ENCODE measurements around the gene CD276. TPM values are rescaled to one million over a fixed set of nuclear protein-coding genes. Genes with fewer than 3 reads are reported as not detected.
"Not testable (repeated sequence)": the region's sequence is repeated elsewhere in the genome, so short reads cannot be mapped to it uniquely, and the experiment has no call there.

The CD276 gene
- total RNA-seq, 2 donors from 2014 or later = 24.6 to 59.7 TPM

DNA sequence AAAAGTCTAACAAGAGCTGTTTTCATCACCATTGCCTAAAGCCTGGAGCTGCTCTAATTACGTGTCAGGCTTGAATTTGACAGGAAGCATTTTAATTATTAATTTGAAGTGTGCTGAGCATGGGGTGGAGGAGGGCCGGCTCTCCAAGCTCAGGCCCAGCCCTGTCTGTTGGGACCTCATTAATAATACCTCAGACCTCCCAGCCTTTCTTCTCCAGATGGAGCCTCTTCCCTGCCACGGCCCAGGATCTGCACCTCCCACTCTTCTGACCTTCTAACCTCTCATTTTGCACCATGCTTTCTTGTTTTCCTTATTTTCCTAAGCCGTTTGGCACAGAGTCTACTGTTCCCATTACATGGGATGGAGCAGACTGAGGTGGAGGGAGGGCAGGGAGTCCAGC lies 39.0 kb downstream of the CD276 start:
- DNase-seq (no peak), ATAC-seq (no peak)
- TF ChIP-seq, protein P1, sequence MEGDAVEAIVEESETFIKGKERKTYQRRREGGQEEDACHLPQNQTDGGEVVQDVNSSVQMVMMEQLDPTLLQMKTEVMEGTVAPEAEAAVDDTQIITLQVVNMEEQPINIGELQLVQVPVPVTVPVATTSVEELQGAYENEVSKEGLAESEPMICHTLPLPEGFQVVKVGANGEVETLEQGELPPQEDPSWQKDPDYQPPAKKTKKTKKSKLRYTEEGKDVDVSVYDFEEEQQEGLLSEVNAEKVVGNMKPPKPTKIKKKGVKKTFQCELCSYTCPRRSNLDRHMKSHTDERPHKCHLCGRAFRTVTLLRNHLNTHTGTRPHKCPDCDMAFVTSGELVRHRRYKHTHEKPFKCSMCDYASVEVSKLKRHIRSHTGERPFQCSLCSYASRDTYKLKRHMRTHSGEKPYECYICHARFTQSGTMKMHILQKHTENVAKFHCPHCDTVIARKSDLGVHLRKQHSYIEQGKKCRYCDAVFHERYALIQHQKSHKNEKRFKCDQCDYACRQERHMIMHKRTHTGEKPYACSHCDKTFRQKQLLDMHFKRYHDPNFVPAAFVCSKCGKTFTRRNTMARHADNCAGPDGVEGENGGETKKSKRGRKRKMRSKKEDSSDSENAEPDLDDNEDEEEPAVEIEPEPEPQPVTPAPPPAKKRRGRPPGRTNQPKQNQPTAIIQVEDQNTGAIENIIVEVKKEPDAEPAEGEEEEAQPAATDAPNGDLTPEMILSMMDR (IDR thresholded peaks at IDR 0.05) = no peak
- no peak for TF ChIP-seq POLR2A (IDR thresholded peaks at IDR 0.05)
- Histone ChIP-seq H3K27me3 (no peaks in the 10 kb centered on the region), H3K36me3 (replicated peaks in 1 of 2; ENCODE audit: insufficient read depth in 1 of 2, low read depth in 2 of 2) (no peaks in the 10 kb centered on the region), H3K9me3 (no peaks in the 10 kb centered on the region), H3K4me1 (no peaks in the 10 kb centered on the region), H3K4me3 (no peak overlapping the region), H3K27ac (no peak overlapping the region)
- intact Hi-C loops (cut with DNase I) = no loop called here
- 37% methylated on average over 4 of the region's 4 CpGs for WGBS, 2 donors

DNA sequence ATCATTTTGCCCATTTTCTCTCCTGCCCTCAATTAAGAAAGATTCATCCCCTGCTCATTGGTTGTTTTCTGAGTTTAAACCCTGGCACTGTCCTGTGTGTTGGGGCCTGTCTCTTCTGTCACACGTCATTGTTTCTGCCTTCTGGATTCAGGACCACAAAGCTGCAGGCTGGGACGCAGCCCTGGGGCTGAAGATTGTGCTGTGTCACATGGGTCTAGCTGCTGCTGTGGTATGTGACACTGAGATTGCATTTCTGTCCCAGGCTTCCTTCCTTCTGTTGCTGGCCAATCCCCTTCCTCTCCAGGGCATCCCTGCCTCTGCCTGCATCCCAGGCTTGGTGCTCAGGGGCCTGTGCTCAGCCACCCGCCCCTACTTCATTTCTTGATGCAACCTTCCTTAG lies 40.0 kb downstream of the CD276 start:
- no peak for TF ChIP-seq POLR2A (IDR thresholded peaks at IDR 0.05)
- TF ChIP-seq, protein P1 (IDR thresholded peaks at IDR 0.05) = no peak
- DNase-seq = no peak
- Histone ChIP-seq H3K4me3 (no peak overlapping the region), H3K9me3 (no peaks in the 10 kb centered on the region), H3K27ac (no peak overlapping the region), H3K27me3 (no peaks in the 10 kb centered on the region), H3K4me1 (no peaks in the 10 kb centered on the region), H3K36me3 (replicated peaks in 1 of 2; ENCODE audit: insufficient read depth in 1 of 2, low read depth in 2 of 2) (no peaks in the 10 kb centered on the region)
- whole genome bisulfite sequencing, 2 donors = 52 to 66% methylated on average over 3 of the region's 3 CpGs
- intact Hi-C loops (cut with DNase I) = no loop called here
- no peak for ATAC-seq

DNA sequence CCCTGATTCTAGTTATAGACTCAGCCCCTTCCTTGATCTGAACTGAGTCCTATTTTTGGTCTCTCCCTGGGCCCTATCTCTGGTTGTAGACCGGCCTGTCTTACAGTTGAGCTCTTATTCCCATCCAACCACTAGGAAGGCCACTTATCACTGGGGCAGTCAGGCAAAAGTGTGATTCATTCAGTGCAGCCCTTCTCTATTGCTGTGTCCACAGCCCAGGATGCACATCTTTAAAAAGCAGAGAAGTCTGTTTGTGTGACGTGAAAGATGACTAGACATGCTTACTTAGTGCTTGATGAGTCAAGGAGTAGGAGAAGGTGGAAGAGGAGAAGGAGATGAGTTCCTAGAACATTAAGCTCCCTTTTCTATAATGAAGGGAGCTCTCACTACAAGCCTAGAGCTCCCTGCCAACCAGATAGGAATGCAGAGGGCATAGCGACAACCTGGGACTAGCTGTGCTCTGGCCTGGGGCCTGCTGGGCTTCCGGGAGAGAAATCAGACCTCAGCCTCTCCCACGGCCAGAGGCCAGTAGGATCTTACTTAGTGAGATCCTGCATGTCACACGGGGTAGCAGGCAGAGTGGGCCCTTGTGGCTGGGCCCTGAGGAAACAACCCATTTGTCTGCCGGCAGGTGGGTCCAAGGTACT lies 43.3 kb downstream of the CD276 start:
- H3K36me3 ChIP-seq (replicated peaks in 1 of 2; ENCODE audit: insufficient read depth in 1 of 2, low read depth in 2 of 2) = no peaks in the 10 kb centered on the region
- ATAC-seq (no peak), DNase-seq (no peak)
- no peak overlapping the region for H3K4me3 ChIP-seq
- TF ChIP-seq POLR2A (IDR thresholded peaks at IDR 0.05) = no peak
- TF ChIP-seq, protein P1 (IDR thresholded peaks at IDR 0.05) = no peak
- no peak overlapping the region for H3K27ac ChIP-seq
- WGBS, 2 donors = 80 to 84% methylated on average over 7 of the region's 7 CpGs
- H3K9me3 ChIP-seq = no peaks in the 10 kb centered on the region
- no peaks in the 10 kb centered on the region for H3K4me1 ChIP-seq
- H3K27me3 ChIP-seq = no peaks in the 10 kb centered on the region
- intact Hi-C loops (cut with DNase I) = no loop called here

DNA sequence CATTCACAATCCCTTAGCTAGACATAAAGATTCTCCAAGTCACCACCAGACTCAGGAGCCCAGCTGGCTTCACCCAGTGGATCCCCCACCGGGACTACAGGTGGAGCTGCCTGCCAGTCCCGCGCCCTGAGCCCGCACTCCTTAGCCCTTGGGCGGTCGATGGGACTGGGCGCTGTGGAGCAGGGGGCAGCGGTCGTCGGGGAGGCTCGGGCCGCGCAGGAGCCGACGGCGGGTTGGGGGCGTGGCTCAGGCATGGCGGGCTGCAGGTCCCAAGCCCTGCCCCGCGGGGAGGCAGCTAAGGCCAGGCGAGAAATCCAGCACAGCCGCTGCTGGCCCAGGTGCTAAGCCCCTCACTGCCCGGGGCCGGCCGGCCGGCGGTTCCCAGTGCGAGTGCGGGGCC lies 47.9 kb downstream of the CD276 start:
- H3K9me3 ChIP-seq; ATAC-seq; H3K27ac ChIP-seq; H3K4me1 ChIP-seq; H3K36me3 ChIP-seq (replicated peaks in 1 of 2; ENCODE audit: insufficient read depth in 1 of 2, low read depth in 2 of 2); intact Hi-C loops (cut with DNase I); H3K27me3 ChIP-seq; DNase-seq; H3K4me3 ChIP-seq: not testable (repeated sequence)
- 75 to 92% methylated on average over 9 to 15 of the region's 29 CpGs for WGBS, 2 donors

DNA sequence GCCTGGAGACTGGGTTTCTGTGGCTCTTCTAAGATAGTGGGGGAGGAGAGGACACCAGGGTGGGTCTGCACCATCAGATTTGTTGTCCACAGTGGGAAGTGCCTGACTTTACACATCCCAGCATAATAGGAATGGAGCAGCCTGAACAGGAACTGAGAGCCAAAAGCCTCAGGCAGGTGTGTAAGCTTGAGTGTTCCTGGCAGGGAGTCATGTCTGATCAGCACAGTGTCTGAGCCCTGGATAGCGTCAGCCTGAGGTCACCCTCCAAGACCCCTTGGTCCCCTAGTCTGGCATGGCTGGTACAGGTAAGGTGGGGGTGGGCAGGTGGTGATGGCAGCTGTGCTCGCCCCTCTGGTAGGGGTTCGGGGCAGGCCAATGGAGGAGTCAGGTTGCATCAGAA lies 48.7 kb downstream of the CD276 start:
- Histone ChIP-seq H3K27me3 (no peaks in the 10 kb centered on the region), H3K36me3 (replicated peaks in 1 of 2; ENCODE audit: insufficient read depth in 1 of 2, low read depth in 2 of 2) (no peaks in the 10 kb centered on the region), H3K4me1 (no peaks in the 10 kb centered on the region), H3K27ac (no peak overlapping the region), H3K9me3 (no peaks in the 10 kb centered on the region), H3K4me3 (no peak overlapping the region)
- intact Hi-C loops (cut with DNase I) = no loop called here
- DNase-seq (no peak), ATAC-seq (no peak)
- WGBS, 2 donors = 25% methylated on average over 3 of the region's 3 CpGs; no CpG with 5 or more reads in 1 of the 2 donors
- no peak for TF ChIP-seq POLR2A (IDR thresholded peaks at IDR 0.05)

DNA sequence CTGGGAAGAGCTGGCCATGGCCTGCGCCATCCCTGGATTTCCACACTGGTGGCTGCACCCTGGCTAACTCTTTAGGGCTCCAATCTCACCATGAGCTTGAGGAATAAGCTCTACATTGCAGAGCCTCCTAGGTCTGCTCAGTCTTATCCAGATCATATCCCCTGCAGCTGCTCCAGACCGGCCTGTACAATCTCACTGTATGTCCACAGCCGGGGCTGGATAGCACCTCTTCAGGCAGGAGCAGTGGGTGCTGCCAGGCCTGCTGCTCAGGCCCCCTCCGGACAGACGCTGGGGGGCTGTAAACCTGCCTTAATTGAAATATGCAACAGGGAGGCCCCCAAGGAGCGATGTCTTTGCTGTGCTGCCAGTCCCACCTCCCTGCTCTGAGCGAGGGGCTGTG lies 53.4 kb downstream of the CD276 start:
- WGBS, 2 donors = 47 to 72% methylated on average over 3 to 7 of the region's 7 CpGs
- intact Hi-C loops (cut with DNase I) = no loop called here
- Histone ChIP-seq H3K36me3 (replicated peaks in 1 of 2; ENCODE audit: insufficient read depth in 1 of 2, low read depth in 2 of 2) (no peaks in the 10 kb centered on the region), H3K27ac (no peak overlapping the region), H3K4me3 (no peak overlapping the region), H3K9me3 (no peaks in the 10 kb centered on the region), H3K4me1 (no peaks in the 10 kb centered on the region), H3K27me3 (no peaks in the 10 kb centered on the region)
- ATAC-seq (no peak), DNase-seq (no peak)
- no peak for TF ChIP-seq POLR2A (IDR thresholded peaks at IDR 0.05)
- TF ChIP-seq, protein P1 (IDR thresholded peaks at IDR 0.05) = no peak
